GM19395 (cell line): ENCODE data around the gene CCM2.
"Not testable (repeated sequence)": the region's sequence is repeated elsewhere in the genome, so short reads cannot be mapped to it uniquely, and the experiment has no call there.

Experiments used
- ATAC-seq: cut with Tn5 transposase; IDR thresholded peaks from one replicate; pipeline ENCODE4 v1.9.1; 2021; ENCODE audit warnings: mild to moderate bottlenecking, moderate library complexity; ENCODE audit not compliant: unreplicated experiment

Gene CCM2

GRCh38 chr7:45092100-45092930, 92.3 kb downstream of the CCM2 start:
- ATAC-seq = no peak

- no peak for ATAC-seq
These were observed 92.9 kb downstream of the CCM2 start for GRCh38 chr7:45092931-45093235.

GRCh38 chr7:45098983-45099839, 99.2 kb downstream of the CCM2 start:
- ATAC-seq = no peak

GRCh38 chr7:45099891-45100760, 100.1 kb downstream of the CCM2 start:
- no peak for ATAC-seq

- no peak for ATAC-seq
These were observed 100.9 kb downstream of the CCM2 start for GRCh38 chr7:45100761-45101480.

- ATAC-seq = no peak
These were observed 101.7 kb downstream of the CCM2 start for GRCh38 chr7:45101748-45102147.

GRCh38 chr7:45102785-45103712, 103.0 kb downstream of the CCM2 start:
- no peak for ATAC-seq

GRCh38 chr7:45103958-45104843, 104.2 kb downstream of the CCM2 start:
- ATAC-seq = no peak

- no peak for ATAC-seq
These were observed 105.0 kb downstream of the CCM2 start for GRCh38 chr7:45104844-45105587.

- ATAC-seq = no peak
These were observed 105.7 kb downstream of the CCM2 start for GRCh38 chr7:45105588-45106188.

GRCh38 chr7:45106820-45107219, 106.8 kb downstream of the CCM2 start:
- ATAC-seq = no peak

GRCh38 chr7:45107356-45107755, 107.4 kb downstream of the CCM2 start:
- no peak for ATAC-seq

GRCh38 chr7:45108863-45109262, 108.9 kb downstream of the CCM2 start:
- ATAC-seq = no peak

- peak; percentile 92 for ATAC-seq
These were observed 111.6 kb downstream of the CCM2 start, which contains the start of gene TBRG4 for GRCh38 chr7:45111298-45112223. TBRG4 (minus strand) TSS chr7:45111697; CDS start chr7:45109237, 2,460 bp downstream.

- no peak for ATAC-seq
These were observed 112.6 kb downstream of the CCM2 start for GRCh38 chr7:45112648-45113047.

GRCh38 chr7:45114257-45114656, 114.3 kb downstream of the CCM2 start:
- not testable (repeated sequence) for ATAC-seq
